BJ (cell line): Measurements from ENCODE around the gene PLPP7. TPM values are rescaled to one million over a fixed set of nuclear protein-coding genes. Genes with fewer than 3 reads are reported as not detected.

Experiments
- CTCF ChIA-PET: fragments of 350-600 bp; formaldehyde crosslinking; extraction: SDS; loops from one replicate; lab custom pipeline; 2021; ENCODE audit warnings: antibody characterized with exemption, inconsistent platforms; lab: Yijun Ruan, JAX
- POLR2A ChIA-PET: fragments of 300-600 bp; sonication (Branson Sonifier 250); formaldehyde crosslinking; extraction: SDS; loops from one replicate; lab custom pipeline; 2021; ENCODE audit warnings: antibody characterized with exemption; lab: Charles Lee
- DNase-seq: peaks from one replicate; pipeline ENCODE4 v3.0.0-alpha.2; 2011; ENCODE audit warnings: low read depth
- H3K27me3 ChIP-seq: 2 replicates; pipeline ENCODE4 v1.6.0; 2011; ENCODE audit warnings: low read length; ENCODE audit not compliant: control insufficient read depth, insufficient read depth
- H3K36me3 ChIP-seq: 2 replicates; pipeline ENCODE4 v1.5.1; 2011; ENCODE audit warnings: low read length; ENCODE audit not compliant: control insufficient read depth, insufficient read depth
- H3K4me3 ChIP-seq: 2 replicates; pipeline ENCODE4 v1.5.1; 2011; ENCODE audit warnings: low read depth, mild to moderate bottlenecking, control low read depth, low read length
- CTCF ChIP-seq: IDR thresholded peaks from 2 replicates; pipeline ENCODE4 v1.5.1; 2011; ENCODE audit warnings: low read depth, mild to moderate bottlenecking, control low read depth, inconsistent platforms, low read length, moderate library complexity; ENCODE audit not compliant: insufficient read depth
- polyA plus RNA-seq: library from polyadenylated mRNA; depleted of rRNA; stranded (reverse); fragments of >200 nt; gene quantifications from 2 replicates; pipeline ENCODE4 v1.2.3, GENCODE V29; 2011

The PLPP7 gene
- polyA plus RNA-seq, 1 experiment = 3.9 TPM

GRCh38 chr9:131282688-131283422 is 6.7 kb upstream of the PLPP7 start:
- no peak for TF ChIP-seq CTCF
- ChIA-PET CTCF (no interaction called here), POLR2A (no interaction called here)
- Histone ChIP-seq H3K36me3 (no peaks in the 10 kb centered on the region), H3K27me3 (peaks cover 25% of the 10 kb centered on the region), H3K4me3 (no peak overlapping the region)
- no peak for DNase-seq

- TF ChIP-seq CTCF = no peak
- H3K27me3 ChIP-seq = peaks cover 25% of the 10 kb centered on the region
- H3K4me3 ChIP-seq = no peak overlapping the region
- no peak for DNase-seq
- ChIA-PET POLR2A (no interaction called here), CTCF (no interaction called here)
- no peaks in the 10 kb centered on the region for H3K36me3 ChIP-seq
Observed at GRCh38 chr9:131284856-131285255, 4.7 kb upstream of the PLPP7 start.

GRCh38 chr9:131287359-131287758 is 2.2 kb upstream of the PLPP7 start:
- no peak for TF ChIP-seq CTCF
- Histone ChIP-seq H3K4me3 (no peak overlapping the region), H3K27me3 (peaks cover 5% of the 10 kb centered on the region), H3K36me3 (no peaks in the 10 kb centered on the region)
- ChIA-PET CTCF (no interaction called here), POLR2A (no interaction called here)
- no peak for DNase-seq

GRCh38 chr9:131288217-131288616 is 1.3 kb upstream of the PLPP7 start:
- no peaks in the 10 kb centered on the region for H3K36me3 ChIP-seq
- ChIA-PET CTCF (interaction anchor here (1.0 kb wide), 1 partner anchor 48 kb away, joined by 4 read pairs; no protein-coding TSS in a partner anchor), POLR2A (no interaction called here)

More at GRCh38 chr9:131288217-131288616, 1.3 kb upstream of the PLPP7 start:
- DNase-seq = no peak
- no peak for TF ChIP-seq CTCF
- H3K27me3 ChIP-seq = peaks cover 2% of the 10 kb centered on the region
- H3K4me3 ChIP-seq = no peak overlapping the region
